Raji (cell line): ENCODE results near the gene CD86.

ENCODE experiments used
- POLR2A ChIP-seq: IDR thresholded peaks from 2 replicates; pipeline ENCODE4 v1.6.1; 2011; ENCODE audit warnings: low read depth, low read length, control low read depth; ENCODE audit not compliant: insufficient read depth

The CD86 gene

GRCh38 chr3:122055215-122055614, at the start of gene CD86:
Gene CD86, plus strand, starts transcription at chr3:122055362. Its CDS starts 128 bp downstream, at chr3:122055490.
- TF ChIP-seq POLR2A: peak; percentile 87

- TF ChIP-seq POLR2A: no peak
These were observed 48.9 kb upstream of the CD86 start for GRCh38 chr3:122006267-122006666.

GRCh38 chr3:122008166-122008565, 47.0 kb upstream of the CD86 start:
- TF ChIP-seq POLR2A: no peak

GRCh38 chr3:122010506-122010905, 44.7 kb upstream of the CD86 start:
- no peak for TF ChIP-seq POLR2A

- TF ChIP-seq POLR2A: no peak
These were observed 43.8 kb upstream of the CD86 start for GRCh38 chr3:122011396-122011795.

- no peak for TF ChIP-seq POLR2A
These were observed 42.3 kb upstream of the CD86 start for GRCh38 chr3:122012821-122013220.

GRCh38 chr3:122013448-122013925, 41.7 kb upstream of the CD86 start:
- no peak for TF ChIP-seq POLR2A

GRCh38 chr3:122014741-122015140, 40.4 kb upstream of the CD86 start:
- TF ChIP-seq POLR2A: no peak

- TF ChIP-seq POLR2A: no peak
These were observed 35.7 kb upstream of the CD86 start for GRCh38 chr3:122019493-122019892.

- no peak for TF ChIP-seq POLR2A
These were observed 34.1 kb upstream of the CD86 start for GRCh38 chr3:122021037-122021436.

- peak; percentile 28; the same call in 1 of the 2 replicates for TF ChIP-seq POLR2A
These were observed 33.3 kb upstream of the CD86 start, which contains the start of gene ILDR1 for GRCh38 chr3:122021811-122022401. Gene ILDR1, minus strand, starts transcription at chr3:122022247. Its CDS starts 170 bp downstream, at chr3:122022077.

GRCh38 chr3:122023335-122023910, 31.7 kb upstream of the CD86 start:
- TF ChIP-seq POLR2A: no peak

- no peak for TF ChIP-seq POLR2A
These were observed 30.4 kb upstream of the CD86 start for GRCh38 chr3:122024800-122025199.

GRCh38 chr3:122025296-122025695, 29.9 kb upstream of the CD86 start:
- TF ChIP-seq POLR2A: no peak

GRCh38 chr3:122030381-122031122, 24.6 kb upstream of the CD86 start:
- no peak for TF ChIP-seq POLR2A

- TF ChIP-seq POLR2A: no peak
These were observed 24.1 kb upstream of the CD86 start for GRCh38 chr3:122031123-122031468.
